ENCODE data around the gene C10orf95. TPM values are rescaled to one million over a fixed set of nuclear protein-coding genes. Genes with fewer than 3 reads are reported as not detected.
A peak's percentile ranks its signal among the peaks of the same experiment; 100 is the strongest.

The C10orf95 gene
- total and polyA plus RNA-seq, 2 experiments from 2014 or later: 0.69 to 1.1 TPM

DNA sequence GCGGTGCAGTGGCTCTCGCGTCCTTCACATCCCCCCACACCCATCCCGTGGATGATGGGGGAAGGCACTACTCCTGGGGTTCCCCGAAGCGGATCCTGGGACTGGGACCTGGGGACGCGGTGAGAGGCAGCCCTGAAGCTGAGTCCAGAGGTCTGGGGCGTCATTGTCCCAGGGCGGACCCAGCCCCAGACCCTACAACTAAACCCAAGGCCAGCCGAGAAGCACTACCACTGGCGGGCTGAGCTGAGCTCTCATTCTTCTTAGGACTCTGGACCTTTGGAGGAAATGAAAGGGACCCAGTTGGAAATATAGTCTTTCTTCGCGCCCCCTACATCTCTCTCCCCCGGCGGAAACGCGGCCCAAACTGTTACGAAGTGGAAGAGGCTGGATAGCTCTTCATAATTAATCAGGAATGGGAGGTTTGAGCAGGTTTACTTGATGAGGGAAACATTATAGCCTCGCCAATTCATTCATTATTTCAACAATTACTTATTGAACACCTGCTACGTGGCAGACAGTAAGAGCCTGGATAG is 31.1 kb downstream of the C10orf95 start:
- peak overlapping the region; percentile 82 for H3K4me3 ChIP-seq
- Mint-ChIP-seq H3K36me3 (ENCODE audit: low read depth) (peaks cover 16% of the 10 kb centered on the region), H3K4me1 (peaks cover 19% of the 10 kb centered on the region), H3K27me3 (ENCODE audit: insufficient read depth, low read depth, poor library complexity) (peaks cover 40% of the 10 kb centered on the region), H3K27ac (peak overlapping the region; percentile 97; the same call in 1 of the 2 replicates), H3K9me3 (no peaks in the 10 kb centered on the region; the same call in 2 of the 3 replicates), H3K4me3 (peak overlapping the region; percentile 97)
- peak overlapping the region; percentile 95 for H3K27ac ChIP-seq (ENCODE audit: low read depth)
- peak overlapping the region; percentile 91 for H2AFZ ChIP-seq
- 0 out of 2 replicates have a peak, but pooled peaks cover 6% of the 10 kb centered on the region for H3K27me3 ChIP-seq (ENCODE audit: insufficient read depth)
- H3K36me3 ChIP-seq (ENCODE audit: insufficient read depth): no peaks in the 10 kb centered on the region; the same call in 1 of the 2 replicates
- H3F3A ChIP-seq (replicated peaks; ENCODE audit: low read depth): peaks cover 27% of the 10 kb centered on the region
- no peaks in the 10 kb centered on the region for H3K9me2 ChIP-seq (ENCODE audit: insufficient read depth)
- H3K4me1 ChIP-seq (ENCODE audit: insufficient read depth): peaks cover 15% of the 10 kb centered on the region
- DNase-seq (ENCODE audit: low spot score): no peak
- H3K4me2 ChIP-seq: peak overlapping the region; percentile 100
- H3K79me2 ChIP-seq (replicated peaks; ENCODE audit: insufficient read depth): no peaks in the 10 kb centered on the region
- no peak for ATAC-seq
- H4K20me1 ChIP-seq (replicated peaks; ENCODE audit: insufficient read depth): no peaks in the 10 kb centered on the region; the same call in none of the 2 replicates
- no peak for TF ChIP-seq CREB1 (CRISPR knock-in tag; IDR thresholded peaks at IDR 0.05; ENCODE audit: low read depth)
- TF ChIP-seq, protein P1, sequence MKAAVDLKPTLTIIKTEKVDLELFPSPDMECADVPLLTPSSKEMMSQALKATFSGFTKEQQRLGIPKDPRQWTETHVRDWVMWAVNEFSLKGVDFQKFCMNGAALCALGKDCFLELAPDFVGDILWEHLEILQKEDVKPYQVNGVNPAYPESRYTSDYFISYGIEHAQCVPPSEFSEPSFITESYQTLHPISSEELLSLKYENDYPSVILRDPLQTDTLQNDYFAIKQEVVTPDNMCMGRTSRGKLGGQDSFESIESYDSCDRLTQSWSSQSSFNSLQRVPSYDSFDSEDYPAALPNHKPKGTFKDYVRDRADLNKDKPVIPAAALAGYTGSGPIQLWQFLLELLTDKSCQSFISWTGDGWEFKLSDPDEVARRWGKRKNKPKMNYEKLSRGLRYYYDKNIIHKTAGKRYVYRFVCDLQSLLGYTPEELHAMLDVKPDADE (IDR thresholded peaks at IDR 0.05): no peak
- TF ChIP-seq NANOG (IDR thresholded peaks at IDR 0.05; ENCODE audit: borderline replicate concordance): no peak
- TF ChIP-seq STAT1 (IDR thresholded peaks at IDR 0.05; ENCODE audit: unreplicated experiment): no peak
- no peak for TF ChIP-seq ZNF114 (CRISPR knock-in tag; IDR thresholded peaks at IDR 0.05)
- TF ChIP-seq, protein P2, sequence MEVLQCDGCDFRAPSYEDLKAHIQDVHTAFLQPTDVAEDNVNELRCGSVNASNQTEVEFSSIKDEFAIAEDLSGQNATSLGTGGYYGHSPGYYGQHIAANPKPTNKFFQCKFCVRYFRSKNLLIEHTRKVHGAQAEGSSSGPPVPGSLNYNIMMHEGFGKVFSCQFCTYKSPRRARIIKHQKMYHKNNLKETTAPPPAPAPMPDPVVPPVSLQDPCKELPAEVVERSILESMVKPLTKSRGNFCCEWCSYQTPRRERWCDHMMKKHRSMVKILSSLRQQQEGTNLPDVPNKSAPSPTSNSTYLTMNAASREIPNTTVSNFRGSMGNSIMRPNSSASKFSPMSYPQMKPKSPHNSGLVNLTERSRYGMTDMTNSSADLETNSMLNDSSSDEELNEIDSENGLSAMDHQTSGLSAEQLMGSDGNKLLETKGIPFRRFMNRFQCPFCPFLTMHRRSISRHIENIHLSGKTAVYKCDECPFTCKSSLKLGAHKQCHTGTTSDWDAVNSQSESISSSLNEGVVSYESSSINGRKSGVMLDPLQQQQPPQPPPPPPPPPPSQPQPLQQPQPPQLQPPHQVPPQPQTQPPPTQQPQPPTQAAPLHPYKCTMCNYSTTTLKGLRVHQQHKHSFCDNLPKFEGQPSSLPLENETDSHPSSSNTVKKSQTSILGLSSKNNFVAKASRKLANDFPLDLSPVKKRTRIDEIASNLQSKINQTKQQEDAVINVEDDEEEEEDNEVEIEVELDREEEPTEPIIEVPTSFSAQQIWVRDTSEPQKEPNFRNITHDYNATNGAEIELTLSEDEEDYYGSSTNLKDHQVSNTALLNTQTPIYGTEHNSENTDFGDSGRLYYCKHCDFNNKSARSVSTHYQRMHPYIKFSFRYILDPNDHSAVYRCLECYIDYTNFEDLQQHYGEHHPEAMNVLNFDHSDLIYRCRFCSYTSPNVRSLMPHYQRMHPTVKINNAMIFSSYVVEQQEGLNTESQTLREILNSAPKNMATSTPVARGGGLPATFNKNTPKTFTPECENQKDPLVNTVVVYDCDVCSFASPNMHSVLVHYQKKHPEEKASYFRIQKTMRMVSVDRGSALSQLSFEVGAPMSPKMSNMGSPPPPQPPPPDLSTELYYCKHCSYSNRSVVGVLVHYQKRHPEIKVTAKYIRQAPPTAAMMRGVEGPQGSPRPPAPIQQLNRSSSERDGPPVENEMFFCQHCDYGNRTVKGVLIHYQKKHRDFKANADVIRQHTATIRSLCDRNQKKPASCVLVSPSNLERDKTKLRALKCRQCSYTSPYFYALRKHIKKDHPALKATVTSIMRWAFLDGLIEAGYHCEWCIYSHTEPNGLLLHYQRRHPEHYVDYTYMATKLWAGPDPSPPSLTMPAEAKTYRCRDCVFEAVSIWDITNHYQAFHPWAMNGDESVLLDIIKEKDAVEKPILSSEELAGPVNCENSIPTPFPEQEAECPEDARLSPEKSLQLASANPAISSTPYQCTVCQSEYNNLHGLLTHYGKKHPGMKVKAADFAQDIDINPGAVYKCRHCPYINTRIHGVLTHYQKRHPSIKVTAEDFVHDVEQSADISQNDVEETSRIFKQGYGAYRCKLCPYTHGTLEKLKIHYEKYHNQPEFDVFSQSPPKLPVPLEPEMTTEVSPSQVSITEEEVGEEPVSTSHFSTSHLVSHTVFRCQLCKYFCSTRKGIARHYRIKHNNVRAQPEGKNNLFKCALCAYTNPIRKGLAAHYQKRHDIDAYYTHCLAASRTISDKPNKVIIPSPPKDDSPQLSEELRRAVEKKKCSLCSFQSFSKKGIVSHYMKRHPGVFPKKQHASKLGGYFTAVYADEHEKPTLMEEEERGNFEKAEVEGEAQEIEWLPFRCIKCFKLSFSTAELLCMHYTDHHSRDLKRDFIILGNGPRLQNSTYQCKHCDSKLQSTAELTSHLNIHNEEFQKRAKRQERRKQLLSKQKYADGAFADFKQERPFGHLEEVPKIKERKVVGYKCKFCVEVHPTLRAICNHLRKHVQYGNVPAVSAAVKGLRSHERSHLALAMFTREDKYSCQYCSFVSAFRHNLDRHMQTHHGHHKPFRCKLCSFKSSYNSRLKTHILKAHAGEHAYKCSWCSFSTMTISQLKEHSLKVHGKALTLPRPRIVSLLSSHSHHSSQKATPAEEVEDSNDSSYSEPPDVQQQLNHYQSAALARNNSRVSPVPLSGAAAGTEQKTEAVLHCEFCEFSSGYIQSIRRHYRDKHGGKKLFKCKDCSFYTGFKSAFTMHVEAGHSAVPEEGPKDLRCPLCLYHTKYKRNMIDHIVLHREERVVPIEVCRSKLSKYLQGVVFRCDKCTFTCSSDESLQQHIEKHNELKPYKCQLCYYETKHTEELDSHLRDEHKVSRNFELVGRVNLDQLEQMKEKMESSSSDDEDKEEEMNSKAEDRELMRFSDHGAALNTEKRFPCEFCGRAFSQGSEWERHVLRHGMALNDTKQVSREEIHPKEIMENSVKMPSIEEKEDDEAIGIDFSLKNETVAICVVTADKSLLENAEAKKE (CRISPR knock-in tag; IDR thresholded peaks at IDR 0.05): no peak
- TF ChIP-seq, protein P3, sequence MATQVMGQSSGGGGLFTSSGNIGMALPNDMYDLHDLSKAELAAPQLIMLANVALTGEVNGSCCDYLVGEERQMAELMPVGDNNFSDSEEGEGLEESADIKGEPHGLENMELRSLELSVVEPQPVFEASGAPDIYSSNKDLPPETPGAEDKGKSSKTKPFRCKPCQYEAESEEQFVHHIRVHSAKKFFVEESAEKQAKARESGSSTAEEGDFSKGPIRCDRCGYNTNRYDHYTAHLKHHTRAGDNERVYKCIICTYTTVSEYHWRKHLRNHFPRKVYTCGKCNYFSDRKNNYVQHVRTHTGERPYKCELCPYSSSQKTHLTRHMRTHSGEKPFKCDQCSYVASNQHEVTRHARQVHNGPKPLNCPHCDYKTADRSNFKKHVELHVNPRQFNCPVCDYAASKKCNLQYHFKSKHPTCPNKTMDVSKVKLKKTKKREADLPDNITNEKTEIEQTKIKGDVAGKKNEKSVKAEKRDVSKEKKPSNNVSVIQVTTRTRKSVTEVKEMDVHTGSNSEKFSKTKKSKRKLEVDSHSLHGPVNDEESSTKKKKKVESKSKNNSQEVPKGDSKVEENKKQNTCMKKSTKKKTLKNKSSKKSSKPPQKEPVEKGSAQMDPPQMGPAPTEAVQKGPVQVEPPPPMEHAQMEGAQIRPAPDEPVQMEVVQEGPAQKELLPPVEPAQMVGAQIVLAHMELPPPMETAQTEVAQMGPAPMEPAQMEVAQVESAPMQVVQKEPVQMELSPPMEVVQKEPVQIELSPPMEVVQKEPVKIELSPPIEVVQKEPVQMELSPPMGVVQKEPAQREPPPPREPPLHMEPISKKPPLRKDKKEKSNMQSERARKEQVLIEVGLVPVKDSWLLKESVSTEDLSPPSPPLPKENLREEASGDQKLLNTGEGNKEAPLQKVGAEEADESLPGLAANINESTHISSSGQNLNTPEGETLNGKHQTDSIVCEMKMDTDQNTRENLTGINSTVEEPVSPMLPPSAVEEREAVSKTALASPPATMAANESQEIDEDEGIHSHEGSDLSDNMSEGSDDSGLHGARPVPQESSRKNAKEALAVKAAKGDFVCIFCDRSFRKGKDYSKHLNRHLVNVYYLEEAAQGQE (IDR thresholded peaks at IDR 0.05; ENCODE audit: unreplicated experiment): no peak
- no peak for TF ChIP-seq EZH2phosphoT487 (IDR thresholded peaks at IDR 0.05; ENCODE audit: unreplicated experiment)
